K562 (cell line): Measurements from ENCODE around the gene ZNF358. TPM values are rescaled to one million over a fixed set of nuclear protein-coding genes. Genes with fewer than 3 reads are reported as not detected.

Source experiments
- FIP1L1 ChIP-seq: fragments of 200-400 bp; formaldehyde crosslinking; IDR thresholded peaks from 2 replicates; pipeline ENCODE4 v1.6.1; 2018; ENCODE audit warnings: mild to moderate bottlenecking, low read depth, low read length; ENCODE audit not compliant: poor library complexity, severe bottlenecking
- HMGN3 ChIP-seq: IDR thresholded peaks from 2 replicates; pipeline ENCODE4 v1.6.1; 2011; ENCODE audit warnings: borderline replicate concordance, low read depth, mild to moderate bottlenecking, mixed read lengths, low read length; ENCODE audit not compliant: insufficient read length; ENCODE audit errors: extremely low read depth
- KHSRP ChIP-seq: fragments of 450-650 bp; IDR thresholded peaks from 2 replicates; pipeline ENCODE4 v1.6.1; 2017
- MTA3 ChIP-seq: fragments of 450-650 bp; formaldehyde crosslinking; IDR thresholded peaks from 2 replicates; pipeline ENCODE4 v1.6.1; 2017; ENCODE audit warnings: mild to moderate bottlenecking, borderline replicate concordance
- NUFIP1 ChIP-seq: fragments of 450-650 bp; IDR thresholded peaks from 2 replicates; pipeline ENCODE4 v1.6.1; 2018; ENCODE audit not compliant: partially characterized antibody
- PML ChIP-seq: IDR thresholded peaks from 2 replicates; pipeline ENCODE4 v1.6.1; 2012; ENCODE audit warnings: low read length, inconsistent platforms
- POLR2A ChIP-seq: fragments of 450-650 bp; conservative IDR thresholded peaks from 2 replicates; pipeline ENCODE4 v1.6.1; 2016
- RFX1 ChIP-seq: fragments of 450-650 bp; IDR thresholded peaks from 2 replicates; pipeline ENCODE4 v1.6.1; 2016; ENCODE audit warnings: mild to moderate bottlenecking, moderate library complexity
- TBP ChIP-seq: optimal IDR thresholded peaks from 2 replicates; pipeline ENCODE3; 2011; ENCODE audit warnings: low read depth, low read length, improper control_type of control experiment
- polyA plus RNA-seq, 8 experiments: library from polyadenylated mRNA; depleted of rRNA in 4 of 8; stranded (reverse) in 5 of 8; unstranded in 3 of 8; fragments of >200 nt; fragmentation: Nextera tagmentation in 2 of 8; fragmentation: Illumina TruSeq in 1 of 8; extraction: Ambion mirVana in 2 of 8; extraction: Trizol in 1 of 8; gene quantifications; 2 replicates each; pipeline versions ENCODE4 v1.2.1 to v1.2.3, GENCODE V29; 2011 to 2014; ENCODE audit warnings: inconsistent platforms in 1 of 8, missing spikeins in 1 of 8
- total RNA-seq, 7 experiments: library from RNA; depleted of rRNA in 6 of 7; stranded (reverse); fragments of >200 nt in 6 of 7; fragmentation: Illumina TruSeq in 2 of 7; extraction: Trizol in 2 of 7; gene quantifications; 2 replicates each; pipeline versions ENCODE4 v1.2.1 to v1.2.3, GENCODE V29; 2011 to 2021; ENCODE audit warnings: low replicate concordance in 1 of 7
- TF ChIP-seq, protein P1 (sequence below): fragments of 450-650 bp; IDR thresholded peaks from 2 replicates; pipeline ENCODE4 v1.6.1; 2016; ENCODE audit warnings: mild to moderate bottlenecking, moderate library complexity
- TF ChIP-seq, protein P2 (sequence below): sonication (generic); formaldehyde crosslinking; IDR thresholded peaks from 2 replicates; pipeline ENCODE4 v1.8.0; 2022; ENCODE audit warnings: mild to moderate bottlenecking, missing genetic modification reagents
- TF ChIP-seq, protein P3 (sequence below): fragments of 250-450 bp; sonication (Bioruptor Pico); IDR thresholded peaks from 2 replicates; pipeline ENCODE4 v1.5.0; 2021

ZNF358 gene
- total and polyA plus RNA-seq, 9 of the 15 experiments (the other 6 are each of a cell fraction or from before 2014, with no cell fraction given) = 0.04 to 17.2 (median 4.9) TPM

DNA sequence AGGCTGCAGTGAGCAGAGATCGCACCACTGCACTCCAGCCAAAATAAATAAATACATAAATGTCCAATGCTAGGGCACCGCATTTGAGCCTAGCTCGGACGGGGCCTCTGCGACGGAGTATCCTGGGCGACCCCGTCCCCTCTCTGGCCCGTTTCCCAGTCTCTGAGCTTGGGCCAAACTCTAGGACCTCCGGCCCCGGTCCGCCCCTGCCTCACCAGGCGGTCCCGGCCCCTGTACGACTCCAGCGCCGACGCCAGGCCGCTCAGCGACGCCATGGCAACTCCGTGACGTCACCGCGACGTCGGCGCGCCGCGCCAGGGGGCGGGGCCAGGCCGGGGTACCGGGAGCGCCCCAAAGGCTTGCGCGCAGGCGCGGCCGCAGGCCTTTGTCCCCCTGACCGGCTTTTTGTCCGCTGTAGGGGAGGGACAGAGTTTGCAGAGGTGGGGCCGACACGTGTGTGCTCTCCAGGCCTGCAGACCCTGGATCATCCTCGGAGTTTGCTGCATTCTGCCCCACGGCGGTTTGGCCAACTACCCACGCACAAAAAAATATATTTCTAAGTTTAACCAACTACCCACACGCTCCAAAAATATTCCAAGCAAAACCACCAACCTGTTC is 27.1 kb upstream of the ZNF358 start, which contains the start of gene PEX11G (continued):
- TF ChIP-seq, protein P1, sequence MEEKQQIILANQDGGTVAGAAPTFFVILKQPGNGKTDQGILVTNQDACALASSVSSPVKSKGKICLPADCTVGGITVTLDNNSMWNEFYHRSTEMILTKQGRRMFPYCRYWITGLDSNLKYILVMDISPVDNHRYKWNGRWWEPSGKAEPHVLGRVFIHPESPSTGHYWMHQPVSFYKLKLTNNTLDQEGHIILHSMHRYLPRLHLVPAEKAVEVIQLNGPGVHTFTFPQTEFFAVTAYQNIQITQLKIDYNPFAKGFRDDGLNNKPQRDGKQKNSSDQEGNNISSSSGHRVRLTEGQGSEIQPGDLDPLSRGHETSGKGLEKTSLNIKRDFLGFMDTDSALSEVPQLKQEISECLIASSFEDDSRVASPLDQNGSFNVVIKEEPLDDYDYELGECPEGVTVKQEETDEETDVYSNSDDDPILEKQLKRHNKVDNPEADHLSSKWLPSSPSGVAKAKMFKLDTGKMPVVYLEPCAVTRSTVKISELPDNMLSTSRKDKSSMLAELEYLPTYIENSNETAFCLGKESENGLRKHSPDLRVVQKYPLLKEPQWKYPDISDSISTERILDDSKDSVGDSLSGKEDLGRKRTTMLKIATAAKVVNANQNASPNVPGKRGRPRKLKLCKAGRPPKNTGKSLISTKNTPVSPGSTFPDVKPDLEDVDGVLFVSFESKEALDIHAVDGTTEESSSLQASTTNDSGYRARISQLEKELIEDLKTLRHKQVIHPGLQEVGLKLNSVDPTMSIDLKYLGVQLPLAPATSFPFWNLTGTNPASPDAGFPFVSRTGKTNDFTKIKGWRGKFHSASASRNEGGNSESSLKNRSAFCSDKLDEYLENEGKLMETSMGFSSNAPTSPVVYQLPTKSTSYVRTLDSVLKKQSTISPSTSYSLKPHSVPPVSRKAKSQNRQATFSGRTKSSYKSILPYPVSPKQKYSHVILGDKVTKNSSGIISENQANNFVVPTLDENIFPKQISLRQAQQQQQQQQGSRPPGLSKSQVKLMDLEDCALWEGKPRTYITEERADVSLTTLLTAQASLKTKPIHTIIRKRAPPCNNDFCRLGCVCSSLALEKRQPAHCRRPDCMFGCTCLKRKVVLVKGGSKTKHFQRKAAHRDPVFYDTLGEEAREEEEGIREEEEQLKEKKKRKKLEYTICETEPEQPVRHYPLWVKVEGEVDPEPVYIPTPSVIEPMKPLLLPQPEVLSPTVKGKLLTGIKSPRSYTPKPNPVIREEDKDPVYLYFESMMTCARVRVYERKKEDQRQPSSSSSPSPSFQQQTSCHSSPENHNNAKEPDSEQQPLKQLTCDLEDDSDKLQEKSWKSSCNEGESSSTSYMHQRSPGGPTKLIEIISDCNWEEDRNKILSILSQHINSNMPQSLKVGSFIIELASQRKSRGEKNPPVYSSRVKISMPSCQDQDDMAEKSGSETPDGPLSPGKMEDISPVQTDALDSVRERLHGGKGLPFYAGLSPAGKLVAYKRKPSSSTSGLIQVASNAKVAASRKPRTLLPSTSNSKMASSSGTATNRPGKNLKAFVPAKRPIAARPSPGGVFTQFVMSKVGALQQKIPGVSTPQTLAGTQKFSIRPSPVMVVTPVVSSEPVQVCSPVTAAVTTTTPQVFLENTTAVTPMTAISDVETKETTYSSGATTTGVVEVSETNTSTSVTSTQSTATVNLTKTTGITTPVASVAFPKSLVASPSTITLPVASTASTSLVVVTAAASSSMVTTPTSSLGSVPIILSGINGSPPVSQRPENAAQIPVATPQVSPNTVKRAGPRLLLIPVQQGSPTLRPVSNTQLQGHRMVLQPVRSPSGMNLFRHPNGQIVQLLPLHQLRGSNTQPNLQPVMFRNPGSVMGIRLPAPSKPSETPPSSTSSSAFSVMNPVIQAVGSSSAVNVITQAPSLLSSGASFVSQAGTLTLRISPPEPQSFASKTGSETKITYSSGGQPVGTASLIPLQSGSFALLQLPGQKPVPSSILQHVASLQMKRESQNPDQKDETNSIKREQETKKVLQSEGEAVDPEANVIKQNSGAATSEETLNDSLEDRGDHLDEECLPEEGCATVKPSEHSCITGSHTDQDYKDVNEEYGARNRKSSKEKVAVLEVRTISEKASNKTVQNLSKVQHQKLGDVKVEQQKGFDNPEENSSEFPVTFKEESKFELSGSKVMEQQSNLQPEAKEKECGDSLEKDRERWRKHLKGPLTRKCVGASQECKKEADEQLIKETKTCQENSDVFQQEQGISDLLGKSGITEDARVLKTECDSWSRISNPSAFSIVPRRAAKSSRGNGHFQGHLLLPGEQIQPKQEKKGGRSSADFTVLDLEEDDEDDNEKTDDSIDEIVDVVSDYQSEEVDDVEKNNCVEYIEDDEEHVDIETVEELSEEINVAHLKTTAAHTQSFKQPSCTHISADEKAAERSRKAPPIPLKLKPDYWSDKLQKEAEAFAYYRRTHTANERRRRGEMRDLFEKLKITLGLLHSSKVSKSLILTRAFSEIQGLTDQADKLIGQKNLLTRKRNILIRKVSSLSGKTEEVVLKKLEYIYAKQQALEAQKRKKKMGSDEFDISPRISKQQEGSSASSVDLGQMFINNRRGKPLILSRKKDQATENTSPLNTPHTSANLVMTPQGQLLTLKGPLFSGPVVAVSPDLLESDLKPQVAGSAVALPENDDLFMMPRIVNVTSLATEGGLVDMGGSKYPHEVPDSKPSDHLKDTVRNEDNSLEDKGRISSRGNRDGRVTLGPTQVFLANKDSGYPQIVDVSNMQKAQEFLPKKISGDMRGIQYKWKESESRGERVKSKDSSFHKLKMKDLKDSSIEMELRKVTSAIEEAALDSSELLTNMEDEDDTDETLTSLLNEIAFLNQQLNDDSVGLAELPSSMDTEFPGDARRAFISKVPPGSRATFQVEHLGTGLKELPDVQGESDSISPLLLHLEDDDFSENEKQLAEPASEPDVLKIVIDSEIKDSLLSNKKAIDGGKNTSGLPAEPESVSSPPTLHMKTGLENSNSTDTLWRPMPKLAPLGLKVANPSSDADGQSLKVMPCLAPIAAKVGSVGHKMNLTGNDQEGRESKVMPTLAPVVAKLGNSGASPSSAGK = peak; percentile 31; the same call in 1 of the 2 replicates
- TF ChIP-seq TBP (peak; percentile 27), FIP1L1 (peak; percentile 27), HMGN3 (peak; percentile 71), POLR2A (peak; percentile 78), PML (peak; percentile 57; the same call in 1 of the 2 replicates), KHSRP (peak; percentile 85; the same call in 1 of the 2 replicates), NUFIP1 (no peak), MTA3 (peak; percentile 93), RFX1 (peak; percentile 86)
- TF ChIP-seq, protein P2, sequence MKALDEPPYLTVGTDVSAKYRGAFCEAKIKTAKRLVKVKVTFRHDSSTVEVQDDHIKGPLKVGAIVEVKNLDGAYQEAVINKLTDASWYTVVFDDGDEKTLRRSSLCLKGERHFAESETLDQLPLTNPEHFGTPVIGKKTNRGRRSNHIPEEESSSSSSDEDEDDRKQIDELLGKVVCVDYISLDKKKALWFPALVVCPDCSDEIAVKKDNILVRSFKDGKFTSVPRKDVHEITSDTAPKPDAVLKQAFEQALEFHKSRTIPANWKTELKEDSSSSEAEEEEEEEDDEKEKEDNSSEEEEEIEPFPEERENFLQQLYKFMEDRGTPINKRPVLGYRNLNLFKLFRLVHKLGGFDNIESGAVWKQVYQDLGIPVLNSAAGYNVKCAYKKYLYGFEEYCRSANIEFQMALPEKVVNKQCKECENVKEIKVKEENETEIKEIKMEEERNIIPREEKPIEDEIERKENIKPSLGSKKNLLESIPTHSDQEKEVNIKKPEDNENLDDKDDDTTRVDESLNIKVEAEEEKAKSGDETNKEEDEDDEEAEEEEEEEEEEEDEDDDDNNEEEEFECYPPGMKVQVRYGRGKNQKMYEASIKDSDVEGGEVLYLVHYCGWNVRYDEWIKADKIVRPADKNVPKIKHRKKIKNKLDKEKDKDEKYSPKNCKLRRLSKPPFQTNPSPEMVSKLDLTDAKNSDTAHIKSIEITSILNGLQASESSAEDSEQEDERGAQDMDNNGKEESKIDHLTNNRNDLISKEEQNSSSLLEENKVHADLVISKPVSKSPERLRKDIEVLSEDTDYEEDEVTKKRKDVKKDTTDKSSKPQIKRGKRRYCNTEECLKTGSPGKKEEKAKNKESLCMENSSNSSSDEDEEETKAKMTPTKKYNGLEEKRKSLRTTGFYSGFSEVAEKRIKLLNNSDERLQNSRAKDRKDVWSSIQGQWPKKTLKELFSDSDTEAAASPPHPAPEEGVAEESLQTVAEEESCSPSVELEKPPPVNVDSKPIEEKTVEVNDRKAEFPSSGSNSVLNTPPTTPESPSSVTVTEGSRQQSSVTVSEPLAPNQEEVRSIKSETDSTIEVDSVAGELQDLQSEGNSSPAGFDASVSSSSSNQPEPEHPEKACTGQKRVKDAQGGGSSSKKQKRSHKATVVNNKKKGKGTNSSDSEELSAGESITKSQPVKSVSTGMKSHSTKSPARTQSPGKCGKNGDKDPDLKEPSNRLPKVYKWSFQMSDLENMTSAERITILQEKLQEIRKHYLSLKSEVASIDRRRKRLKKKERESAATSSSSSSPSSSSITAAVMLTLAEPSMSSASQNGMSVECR = peak; percentile 30; the same call in 1 of the 2 replicates
- TF ChIP-seq, protein P3, sequence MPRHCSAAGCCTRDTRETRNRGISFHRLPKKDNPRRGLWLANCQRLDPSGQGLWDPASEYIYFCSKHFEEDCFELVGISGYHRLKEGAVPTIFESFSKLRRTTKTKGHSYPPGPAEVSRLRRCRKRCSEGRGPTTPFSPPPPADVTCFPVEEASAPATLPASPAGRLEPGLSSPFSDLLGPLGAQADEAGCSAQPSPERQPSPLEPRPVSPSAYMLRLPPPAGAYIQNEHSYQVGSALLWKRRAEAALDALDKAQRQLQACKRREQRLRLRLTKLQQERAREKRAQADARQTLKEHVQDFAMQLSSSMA (CRISPR knock-in tag) = peak; percentile 38; the same call in 1 of the 2 replicates
